GM21390 (cell line): ENCODE results near the gene PDGFRA.
"Not testable (repeated sequence)": the region's sequence is repeated elsewhere in the genome, so short reads cannot be mapped to it uniquely, and the experiment has no call there.

Experiments
- ATAC-seq: cut with Tn5 transposase; IDR thresholded peaks from one replicate; pipeline ENCODE4 v1.9.1; 2021; ENCODE audit not compliant: unreplicated experiment

The PDGFRA gene

DNA sequence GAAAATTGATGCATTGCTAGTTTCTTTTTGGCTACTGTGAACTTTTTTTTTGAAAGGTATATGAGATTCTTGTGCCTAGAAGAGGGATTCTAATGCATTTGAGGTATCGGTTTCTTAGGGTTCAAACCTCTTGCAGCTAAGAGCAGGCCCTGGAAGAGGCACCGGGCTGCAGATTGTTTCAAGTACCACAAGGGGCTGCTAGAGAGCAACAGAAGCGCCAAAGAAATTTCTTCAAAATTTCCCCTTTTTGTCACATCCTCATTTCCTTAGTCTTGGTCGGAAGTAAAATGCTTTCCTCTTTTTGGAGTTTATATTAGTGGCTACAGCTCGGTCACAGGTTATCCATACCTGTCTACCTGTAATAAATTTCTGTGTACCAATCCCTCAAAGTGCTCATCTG is 89.8 kb downstream of the PDGFRA start:
- no peak for ATAC-seq

DNA sequence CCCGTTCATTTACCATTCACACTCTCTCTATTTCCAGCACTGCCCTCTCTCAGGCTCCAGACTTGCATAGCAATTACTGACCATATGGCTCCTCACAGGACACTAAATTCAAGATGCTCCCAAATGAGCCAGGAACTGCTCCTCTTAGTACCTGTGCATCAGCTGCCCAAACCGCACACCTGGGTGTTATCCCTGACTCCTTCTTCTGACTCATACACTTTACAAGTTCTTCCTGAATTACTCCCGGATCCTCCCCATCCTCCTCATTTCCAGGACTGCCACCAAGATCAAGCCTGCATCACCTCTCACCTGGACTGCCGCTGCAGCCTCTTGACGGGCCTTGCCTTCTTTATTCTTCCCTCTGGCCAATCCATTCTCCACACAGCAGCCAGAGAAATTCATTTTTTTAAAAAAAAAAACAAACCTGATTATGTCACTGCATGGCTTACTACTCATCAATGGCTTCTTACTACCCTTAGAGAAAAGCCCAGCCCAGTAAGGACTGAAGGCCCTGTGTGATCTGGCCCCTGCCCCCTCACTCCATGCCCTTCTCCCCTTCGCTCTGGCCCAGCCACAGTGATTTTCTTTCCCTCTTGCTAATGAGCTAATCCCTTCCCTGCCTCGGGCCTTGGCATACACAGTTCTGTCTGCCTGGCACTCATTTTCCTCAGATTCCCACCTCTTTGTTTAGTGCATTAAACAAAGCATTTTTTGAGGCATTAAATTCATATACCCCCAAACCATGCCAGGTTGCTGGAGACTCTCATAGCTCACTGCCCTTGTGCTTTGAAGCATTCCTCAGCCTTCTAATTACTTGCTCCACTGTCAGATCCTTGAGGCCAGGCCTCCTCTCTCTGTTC is 92.0 kb downstream of the PDGFRA start:
- ATAC-seq, result no peak

DNA sequence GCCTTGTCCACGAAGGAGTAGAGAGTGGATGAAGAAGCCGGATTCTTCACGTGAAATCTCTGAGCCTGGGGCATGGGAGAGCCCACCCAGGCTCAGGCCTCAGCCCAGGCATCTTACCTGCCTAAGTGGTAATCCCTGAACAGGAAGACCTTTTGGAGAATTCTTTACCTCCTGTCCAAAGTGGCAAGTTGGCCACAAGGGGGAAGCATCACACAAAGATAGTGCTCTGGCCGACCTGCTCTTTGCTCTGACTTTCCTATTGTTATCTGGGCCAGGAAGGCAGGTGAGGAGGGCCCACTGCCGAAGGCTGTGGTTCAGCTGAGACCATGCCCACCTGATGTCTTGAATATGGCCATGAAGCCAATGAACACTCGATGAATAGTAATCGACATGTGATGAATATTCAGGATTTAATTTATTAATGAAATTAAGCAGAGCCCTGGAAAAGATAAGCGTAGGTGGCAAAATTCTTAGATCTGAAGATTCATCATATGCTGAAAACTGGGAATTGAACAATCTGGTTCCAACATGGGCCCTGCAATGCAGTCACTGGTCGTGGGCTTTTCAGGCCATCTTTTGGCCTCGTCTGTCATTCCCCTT is 93.8 kb downstream of the PDGFRA start:
- ATAC-seq, result peak; percentile 83

DNA sequence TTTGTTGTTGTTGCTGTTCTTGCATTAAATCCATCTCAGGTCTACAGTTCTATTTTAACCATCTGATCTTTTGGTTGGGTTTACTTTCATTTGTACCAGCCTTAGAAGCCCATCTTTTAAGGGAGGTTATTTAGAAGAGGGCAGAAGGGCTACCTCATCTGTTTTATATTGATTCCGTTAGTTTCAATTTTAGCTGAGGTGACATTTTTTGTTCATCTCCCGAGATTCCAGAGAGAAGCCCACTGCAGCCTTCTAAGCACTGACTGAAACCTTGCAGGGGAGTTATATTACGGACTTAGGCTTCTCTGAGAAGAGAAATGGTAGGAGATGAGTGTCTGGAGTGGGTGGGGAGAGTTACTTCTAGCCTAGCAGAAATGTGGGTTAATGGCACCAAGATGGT is 101.8 kb downstream of the PDGFRA start:
- ATAC-seq, result no peak

DNA sequence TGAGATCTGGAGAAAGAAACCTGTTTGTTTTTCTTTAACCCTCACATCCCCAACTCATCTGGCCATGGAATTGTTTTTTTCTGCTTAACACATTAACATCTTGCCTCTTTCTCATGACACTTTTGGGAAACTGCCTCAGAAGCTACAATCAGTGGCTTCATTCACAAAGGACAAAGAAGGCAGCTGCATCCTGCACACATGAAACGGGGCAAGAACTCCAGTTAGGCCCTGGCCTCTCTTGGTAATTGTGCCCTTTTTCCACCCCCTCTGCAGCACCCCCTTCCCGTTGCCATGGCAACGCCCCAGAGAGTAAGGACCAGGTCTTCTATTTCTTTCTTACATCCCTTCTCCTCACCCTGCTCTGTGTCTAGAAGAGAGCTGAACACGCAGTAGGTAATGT is 103.4 kb downstream of the PDGFRA start:
- no peak for ATAC-seq

DNA sequence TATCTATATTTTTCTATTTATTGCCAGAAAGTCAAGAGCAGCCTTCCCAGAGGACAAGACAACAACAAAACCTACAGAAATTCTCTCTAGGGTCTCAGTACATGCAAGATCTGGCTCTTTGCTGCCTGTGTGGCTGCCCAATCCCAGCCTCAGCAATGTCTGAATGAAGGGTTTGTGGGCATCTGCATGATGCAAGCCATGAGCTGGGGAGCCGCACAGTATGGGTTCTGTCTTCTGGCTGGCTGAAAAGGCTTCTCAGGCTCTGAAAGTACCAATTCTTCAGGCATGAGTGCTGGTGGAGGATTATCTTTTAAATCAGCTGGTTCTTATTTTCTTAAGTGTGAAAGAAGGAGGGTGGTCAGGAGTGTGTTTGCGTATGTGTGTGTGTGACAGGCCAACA is 104.6 kb downstream of the PDGFRA start:
- ATAC-seq, result no peak

DNA sequence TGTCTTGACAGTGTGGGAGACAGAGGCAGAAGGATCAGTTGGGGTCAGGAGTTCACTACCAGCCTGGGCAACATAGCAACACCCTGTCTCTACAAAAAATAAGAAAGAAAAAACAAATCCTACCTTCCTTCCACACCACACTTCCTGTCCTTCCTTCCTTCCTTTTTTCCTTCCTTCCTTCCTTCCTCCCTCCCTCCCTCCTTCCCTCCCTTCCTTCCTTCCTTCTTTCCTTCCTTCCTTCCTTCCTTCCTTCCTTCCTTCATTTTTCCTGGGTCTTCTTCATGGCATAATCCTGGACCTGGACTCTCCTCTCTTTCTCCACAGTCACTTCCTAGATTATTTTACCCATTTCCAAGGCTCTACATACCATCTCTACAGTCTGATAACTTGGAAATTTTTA is 105.7 kb downstream of the PDGFRA start:
- not testable (repeated sequence) for ATAC-seq

DNA sequence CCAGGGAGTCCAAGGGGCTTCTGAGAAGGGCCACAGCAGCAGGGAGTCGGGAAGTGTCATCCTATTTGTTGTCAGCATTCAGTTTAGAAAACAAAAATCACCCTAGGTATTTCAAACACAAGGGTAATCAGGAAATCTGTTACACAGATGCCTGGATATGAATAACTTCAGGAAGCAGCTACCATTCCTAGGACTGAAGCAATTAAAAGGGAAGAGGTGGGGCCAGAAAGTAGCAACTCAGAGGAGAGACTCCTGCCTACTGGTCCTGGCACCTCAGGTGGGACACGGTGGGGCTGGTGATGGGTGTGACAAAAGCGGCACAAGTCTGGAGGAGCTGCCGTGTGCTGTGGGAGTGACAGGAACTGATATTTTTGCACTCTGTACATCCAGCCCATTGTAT is 107.9 kb downstream of the PDGFRA start:
- no peak for ATAC-seq

DNA sequence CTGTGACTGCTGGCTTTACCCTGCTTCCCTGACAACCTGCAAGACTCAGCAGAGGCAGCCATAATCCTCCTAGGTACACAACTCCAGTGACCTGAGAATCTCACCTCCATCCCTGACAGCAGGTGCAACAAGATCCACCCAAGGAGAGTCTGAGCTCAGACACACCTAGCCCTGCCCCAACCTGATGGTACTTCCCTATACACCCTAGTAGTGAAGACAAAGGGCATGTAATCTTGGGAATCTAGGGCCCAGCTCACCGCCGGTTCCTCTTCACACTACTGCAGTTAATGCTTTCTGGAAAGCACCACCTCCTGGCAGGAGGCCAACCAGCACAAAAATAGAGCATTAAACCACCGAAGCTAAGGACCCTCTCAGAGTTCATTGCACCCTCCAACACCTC is 113.0 kb downstream of the PDGFRA start:
- ATAC-seq, result not testable (repeated sequence)
